HL-60/S4 treated with retinoic acid at 250 ng/mL for 4 days and 3 days (cell line): ENCODE results near the gene HNF1A.

ENCODE experiments used
- in situ Hi-C: fragments of 300-500 bp; cut with MboI; formaldehyde crosslinking; loops from 2 replicates; pipeline ENCODE4 v1.7.0; 2022; ENCODE audit warnings: low sequenced_read_pairs

HNF1A gene

GRCh38 chr12:120983759-120984158 lies 5.4 kb downstream of the HNF1A start:
- in situ Hi-C loops, result no loop called here

- in situ Hi-C loops, result no loop called here
Measured at GRCh38 chr12:120984351-120984898, 6.1 kb downstream of the HNF1A start.

GRCh38 chr12:120988234-120988633 lies 9.9 kb downstream of the HNF1A start:
- in situ Hi-C loops, result no loop called here

GRCh38 chr12:120988658-120989057 lies 10.3 kb downstream of the HNF1A start:
- in situ Hi-C loops, result no loop called here

- in situ Hi-C loops, result no loop called here
Measured at GRCh38 chr12:120989687-120990086, 11.3 kb downstream of the HNF1A start.

GRCh38 chr12:120990487-120991055 lies 12.2 kb downstream of the HNF1A start:
- in situ Hi-C loops, result no loop called here

GRCh38 chr12:120991965-120992364 lies 13.6 kb downstream of the HNF1A start:
- in situ Hi-C loops, result no loop called here

- in situ Hi-C loops, result no loop called here
Measured at GRCh38 chr12:120992989-120993388, 14.6 kb downstream of the HNF1A start.

GRCh38 chr12:120993496-120993895 lies 15.2 kb downstream of the HNF1A start:
- in situ Hi-C loops, result no loop called here

- in situ Hi-C loops, result no loop called here
Measured at GRCh38 chr12:120994059-120994458, 15.7 kb downstream of the HNF1A start.

- in situ Hi-C loops, result no loop called here
Measured at GRCh38 chr12:120994589-120995337, 16.4 kb downstream of the HNF1A start.

- in situ Hi-C loops, result no loop called here
Measured at GRCh38 chr12:120996133-120996746, 17.9 kb downstream of the HNF1A start.

GRCh38 chr12:120997448-120997847 lies 19.1 kb downstream of the HNF1A start:
- in situ Hi-C loops, result no loop called here

GRCh38 chr12:120998435-120998834 lies 20.1 kb downstream of the HNF1A start:
- in situ Hi-C loops, result no loop called here

- in situ Hi-C loops, result no loop called here
Measured at GRCh38 chr12:120999191-121000120, 21.1 kb downstream of the HNF1A start.

- in situ Hi-C loops, result no loop called here
Measured at GRCh38 chr12:121000530-121000929, 22.2 kb downstream of the HNF1A start.

- in situ Hi-C loops, result no loop called here
Measured at GRCh38 chr12:121001060-121001459, 22.7 kb downstream of the HNF1A start.

- in situ Hi-C loops, result no loop called here
Measured at GRCh38 chr12:121001841-121002483, 23.6 kb downstream of the HNF1A start.

GRCh38 chr12:121003650-121004049 lies 25.3 kb downstream of the HNF1A start:
- in situ Hi-C loops, result no loop called here

GRCh38 chr12:121004253-121004815 lies 26.0 kb downstream of the HNF1A start:
- in situ Hi-C loops, result no loop called here
